IMR-90 (cell line): Measurements from ENCODE around the gene SOX6.

Source experiments
- BHLHE40 ChIP-seq: fragments of 150-350 bp; IDR thresholded peaks from 2 replicates; pipeline ENCODE4 v1.6.1; 2016; ENCODE audit warnings: mild to moderate bottlenecking, low read depth, low read length
- CEBPB ChIP-seq: IDR thresholded peaks from 2 replicates; pipeline ENCODE4 v1.6.1; 2012; ENCODE audit warnings: low read depth, low read length, improper control_type of control experiment
- CTCF ChIP-seq: conservative IDR thresholded peaks from 2 replicates; pipeline ENCODE4 v1.5.1; 2012; ENCODE audit warnings: mild to moderate bottlenecking, low read depth, low read length, improper control_type of control experiment
- FOS ChIP-seq: fragments of 150-350 bp; IDR thresholded peaks from 2 replicates; pipeline ENCODE4 v1.6.1; 2016; ENCODE audit warnings: low read depth, low read length
- MAZ ChIP-seq: IDR thresholded peaks from 2 replicates; pipeline ENCODE4 v1.6.1; 2012; ENCODE audit warnings: low read depth, mild to moderate bottlenecking, low read length, improper control_type of control experiment, moderate library complexity, borderline replicate concordance
- MXI1 ChIP-seq: IDR thresholded peaks from 2 replicates; pipeline ENCODE4 v1.6.1; 2012; ENCODE audit warnings: low read depth, mild to moderate bottlenecking, low read length, moderate library complexity, borderline replicate concordance
- NFE2L2 ChIP-seq: fragments of 150-350 bp; IDR thresholded peaks from 2 replicates; pipeline ENCODE4 v1.6.1; 2016; ENCODE audit warnings: low read depth, mild to moderate bottlenecking, low read length
- POLR2A ChIP-seq: IDR thresholded peaks from 2 replicates; pipeline ENCODE4 v1.6.1; 2012; ENCODE audit warnings: mild to moderate bottlenecking, low read depth, low read length
- RAD21 ChIP-seq: IDR thresholded peaks from 2 replicates; pipeline ENCODE4 v1.6.1; 2012; ENCODE audit warnings: low read length, improper control_type of control experiment
- RFX5 ChIP-seq: IDR thresholded peaks from 2 replicates; pipeline ENCODE4 v1.8.0; 2012; ENCODE audit warnings: low read depth, mild to moderate bottlenecking, low read length, moderate library complexity
- TF ChIP-seq, protein P1 (sequence below): fragments of 150-350 bp; IDR thresholded peaks from 2 replicates; pipeline ENCODE4 v1.6.1; 2016; ENCODE audit warnings: low read depth, mild to moderate bottlenecking, low read length, moderate library complexity, borderline replicate concordance

GRCh38 chr11:16078936-16079335, 277.4 kb downstream of the SOX6 start:
- TF ChIP-seq CTCF (no peak), FOS (no peak), BHLHE40 (no peak), CEBPB (no peak), POLR2A (no peak), NFE2L2 (no peak), RFX5 (no peak), MAZ (no peak), MXI1 (no peak), RAD21 (no peak)
- TF ChIP-seq, protein P1, sequence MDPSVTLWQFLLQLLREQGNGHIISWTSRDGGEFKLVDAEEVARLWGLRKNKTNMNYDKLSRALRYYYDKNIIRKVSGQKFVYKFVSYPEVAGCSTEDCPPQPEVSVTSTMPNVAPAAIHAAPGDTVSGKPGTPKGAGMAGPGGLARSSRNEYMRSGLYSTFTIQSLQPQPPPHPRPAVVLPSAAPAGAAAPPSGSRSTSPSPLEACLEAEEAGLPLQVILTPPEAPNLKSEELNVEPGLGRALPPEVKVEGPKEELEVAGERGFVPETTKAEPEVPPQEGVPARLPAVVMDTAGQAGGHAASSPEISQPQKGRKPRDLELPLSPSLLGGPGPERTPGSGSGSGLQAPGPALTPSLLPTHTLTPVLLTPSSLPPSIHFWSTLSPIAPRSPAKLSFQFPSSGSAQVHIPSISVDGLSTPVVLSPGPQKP: no peak
